CD4-positive, alpha-beta T cell treated with Interleukin-10 for 1 hour (primary cell): Measurements from ENCODE around the gene RNF151.
A peak's percentile ranks its signal among the peaks of the same experiment; 100 is the strongest.
"Not testable (repeated sequence)": the region's sequence is repeated elsewhere in the genome, so short reads cannot be mapped to it uniquely, and the experiment has no call there.

Experiments used
- DNase-seq: peaks from one replicate; pipeline ENCODE4 v3.0.0-alpha.2; 2020

The RNF151 gene

GRCh38 chr16:1966460-1966859 lies at the start of gene RNF151:
Gene RNF151 (plus strand): TSS chr16:1966856. CDS start chr16:1966882, 26 bp downstream.
- no peak for DNase-seq

GRCh38 chr16:1917056-1917664 lies 49.5 kb upstream of the RNF151 start:
- DNase-seq = no peak

GRCh38 chr16:1917665-1918350 lies 48.8 kb upstream of the RNF151 start:
- DNase-seq = no peak

GRCh38 chr16:1918351-1919326 lies 48.0 kb upstream of the RNF151 start, which contains the start of gene HS3ST6:
Gene HS3ST6 (minus strand): TSS chr16:1918415. CDS start chr16:1918323, 92 bp downstream.
- DNase-seq = no peak

GRCh38 chr16:1919327-1919998 lies 47.2 kb upstream of the RNF151 start:
- DNase-seq = no peak

GRCh38 chr16:1920122-1920521 lies 46.5 kb upstream of the RNF151 start:
- DNase-seq = not testable (repeated sequence)

- no peak for DNase-seq
Observed at GRCh38 chr16:1920727-1921171, 45.9 kb upstream of the RNF151 start.

GRCh38 chr16:1922357-1922756 lies 44.3 kb upstream of the RNF151 start:
- DNase-seq = no peak

GRCh38 chr16:1923299-1924034 lies 43.2 kb upstream of the RNF151 start:
- DNase-seq = peak; percentile 16

- no peak for DNase-seq
Observed at GRCh38 chr16:1924095-1924494, 42.6 kb upstream of the RNF151 start.

- no peak for DNase-seq
Observed at GRCh38 chr16:1926271-1926670, 40.4 kb upstream of the RNF151 start.

GRCh38 chr16:1929105-1929504 lies 37.6 kb upstream of the RNF151 start:
- DNase-seq = peak; percentile 16

- peak; percentile 92 for DNase-seq
Observed at GRCh38 chr16:1929578-1930337, 36.9 kb upstream of the RNF151 start.

- no peak for DNase-seq
Observed at GRCh38 chr16:1930338-1930720, 36.3 kb upstream of the RNF151 start.

GRCh38 chr16:1932050-1933028 lies 34.3 kb upstream of the RNF151 start:
- no peak for DNase-seq

- DNase-seq = no peak
Observed at GRCh38 chr16:1933097-1933661, 33.5 kb upstream of the RNF151 start.

- no peak for DNase-seq
Observed at GRCh38 chr16:1936945-1937479, 29.6 kb upstream of the RNF151 start.

- DNase-seq = no peak
Observed at GRCh38 chr16:1938316-1938715, 28.3 kb upstream of the RNF151 start.

- no peak for DNase-seq
Observed at GRCh38 chr16:1938910-1939309, 27.7 kb upstream of the RNF151 start.
